ENCODE results near the gene SPRYD4. TPM values are rescaled to one million over a fixed set of nuclear protein-coding genes. Genes with fewer than 3 reads are reported as not detected.
A peak's percentile ranks its signal among the peaks of the same experiment; 100 is the strongest.

SPRYD4 gene
- total and polyA plus RNA-seq, 2 of the 4 experiments (the other 2 are of a cell fraction), result 1.7 to 1.8 TPM

GRCh38 chr12:56520506-56520905 is 52.1 kb downstream of the SPRYD4 start:
- H3K14ac ChIP-seq (replicated peaks; ENCODE audit: low read depth, low read length), result peak overlapping the region; percentile 30; the same call in 1 of the 2 replicates
- POLR2A ChIA-PET (ENCODE audit: unreplicated experiment), result no interaction called here
- no peaks in the 10 kb centered on the region for H3K27me3 ChIP-seq (ENCODE audit: control insufficient read depth, insufficient read depth, low read length)
- peak; percentile 4 for DNase-seq
- peak overlapping the region; percentile 60 for H2BK120ac ChIP-seq (ENCODE audit: low read depth, low read length)
- BruUV-seq (replicated peaks), result no TSS peak
- no peaks in the 10 kb centered on the region for H3K9me3 ChIP-seq (ENCODE audit: control insufficient read depth, insufficient read depth, low read length)
- H3K4me2 ChIP-seq (ENCODE audit: low read depth, low read length), result peak overlapping the region; percentile 65; the same call in 1 of the 2 replicates
- intact Hi-C loops (cut with micrococcal nuclease) (no loop called here), in situ Hi-C loops (cut with MboI; ENCODE audit: low sequenced_read_pairs) (loop anchor here (5.0 to 25.0 kb wide), 2 partner anchors 47 to 467 kb away; a partner anchor contains a TSS), dilution Hi-C loops (cut with HindIII; ENCODE audit: low sequenced_read_pairs, unreplicated experiment) (no loop called here)
- peaks cover 0 to 23% of the 10 kb centered on the region in 2 experiments; a peak in 2 of 4 replicates for H3K79me1 ChIP-seq (ENCODE audit: low read depth in 1 of 2, low read length in 2 of 2)
- no peak overlapping the region for H2AFZ ChIP-seq (replicated peaks; ENCODE audit: low read length, poor library complexity)
- H4K91ac ChIP-seq (ENCODE audit: insufficient read depth, low read depth, low read length), result peak overlapping the region; percentile 25; the same call in 1 of the 2 replicates
- peak overlapping the region; percentile 56; the same call in 1 of the 3 replicates for H2BK15ac ChIP-seq (ENCODE audit: low read depth, low read length)
- no peak overlapping the region for H3K9ac ChIP-seq (ENCODE audit: low read depth, low read length)
- CTCF ChIA-PET, result no interaction called here
- H3K23ac ChIP-seq (ENCODE audit: low read depth, low read length), result peak overlapping the region; percentile 64; the same call in 1 of the 2 replicates
- H3K18ac ChIP-seq (ENCODE audit: low read depth, low read length), result peak overlapping the region; percentile 79; the same call in 1 of the 2 replicates
- H2AK5ac ChIP-seq (ENCODE audit: low read depth, low read length), result no peak overlapping the region
- peaks cover 4% of the 10 kb centered on the region for H3K36me3 ChIP-seq (ENCODE audit: control insufficient read depth, insufficient read depth, low read length)
- no peak overlapping the region for H3K56ac ChIP-seq (ENCODE audit: extremely low read depth, insufficient read depth, low read length)
- no peak for ATAC-seq (ENCODE audit: low read depth)
- no peak overlapping the region for H3K4me3 ChIP-seq (ENCODE audit: insufficient read depth, low read depth, low read length)
- no CpG with 5 or more reads among the region's 1 CpG for WGBS, 2 experiments (ENCODE audit: extremely low coverage in 2 of 2, insufficient read length in 1 of 2)
- H3K27ac ChIP-seq (ENCODE audit: insufficient read depth, low read length), result no peak overlapping the region
- H4K8ac ChIP-seq (ENCODE audit: low read depth in 2 of 2, low read length in 2 of 2), result peak overlapping the region in 1 of 2 experiments; percentile 32; a peak in 2 of 4 replicates
- peak overlapping the region; percentile 84 for H2BK5ac ChIP-seq (ENCODE audit: low read depth, low read length, poor library complexity, severe bottlenecking)
- no peak for TF ChIP-seq RAD21 (IDR thresholded peaks at IDR 0.05; ENCODE audit: low read length)
- TF ChIP-seq RFX5 (IDR thresholded peaks at IDR 0.05; ENCODE audit: low read depth, low read length), result no peak
- TF ChIP-seq CTCF (conservative IDR thresholded peaks at IDR 0.05; ENCODE audit: low read depth, low read length), result no peak
- TF ChIP-seq CHD1 (IDR thresholded peaks at IDR 0.05; ENCODE audit: low read depth, low read length), result no peak
- TF ChIP-seq CEBPB (IDR thresholded peaks at IDR 0.05; ENCODE audit: low read depth, low read length), result peak; percentile 31
- TF ChIP-seq POLR2A (IDR thresholded peaks at IDR 0.05; ENCODE audit: low read depth, low read length), result no peak
- TF ChIP-seq MAFK (IDR thresholded peaks at IDR 0.05; ENCODE audit: low read depth, low read length), result no peak
- no peak for TF ChIP-seq BHLHE40 (IDR thresholded peaks at IDR 0.05; ENCODE audit: low read depth, low read length)
- TF ChIP-seq SMC3 (IDR thresholded peaks at IDR 0.05; ENCODE audit: low read depth, low read length), result no peak
- no peaks in the 10 kb centered on the region for H4K20me1 ChIP-seq (ENCODE audit: insufficient read depth, low read length)
- H3K9me1 ChIP-seq (ENCODE audit: insufficient read depth, low read length), result peaks cover 6% of the 10 kb centered on the region
- peak overlapping the region; percentile 73; the same call in 1 of the 2 replicates for H2BK20ac ChIP-seq (ENCODE audit: low read depth, low read length)
- H3K4ac ChIP-seq (ENCODE audit: low read depth, low read length), result peak overlapping the region; percentile 69; the same call in 1 of the 2 replicates
- no peak overlapping the region for H2AK9ac ChIP-seq (replicated peaks; ENCODE audit: low read depth, low read length, poor library complexity)
- peak overlapping the region; percentile 21; the same call in 1 of the 2 replicates for H4K5ac ChIP-seq (ENCODE audit: low read depth, low read length)
- H3K4me1 ChIP-seq (ENCODE audit: control insufficient read depth, insufficient read depth, low read length), result peaks cover 8% of the 10 kb centered on the region
